HG03175 (cell line): ENCODE data around the gene TRPC3.
"Not testable (repeated sequence)": the region's sequence is repeated elsewhere in the genome, so short reads cannot be mapped to it uniquely, and the experiment has no call there.

Experiments used
- ATAC-seq: cut with Tn5 transposase; IDR thresholded peaks from one replicate; pipeline ENCODE4 v1.9.1; 2021; ENCODE audit warnings: mild to moderate bottlenecking, moderate library complexity; ENCODE audit not compliant: unreplicated experiment

Gene TRPC3

GRCh38 chr4:121950212-121950679 lies 1.6 kb downstream of the TRPC3 start:
- ATAC-seq = peak; percentile 85

- no peak for ATAC-seq
Measured at GRCh38 chr4:121946644-121947043, 5.2 kb downstream of the TRPC3 start.

- ATAC-seq = peak; percentile 80
Measured at GRCh38 chr4:121943941-121944340, 7.9 kb downstream of the TRPC3 start.

GRCh38 chr4:121939690-121940089 lies 12.2 kb downstream of the TRPC3 start:
- no peak for ATAC-seq

GRCh38 chr4:121938282-121939092 lies 13.4 kb downstream of the TRPC3 start:
- no peak for ATAC-seq

- ATAC-seq = no peak
Measured at GRCh38 chr4:121936101-121936500, 15.8 kb downstream of the TRPC3 start.

- no peak for ATAC-seq
Measured at GRCh38 chr4:121934635-121935034, 17.2 kb downstream of the TRPC3 start.

- no peak for ATAC-seq
Measured at GRCh38 chr4:121932212-121932974, 19.5 kb downstream of the TRPC3 start.

- ATAC-seq = no peak
Measured at GRCh38 chr4:121930304-121930703, 21.6 kb downstream of the TRPC3 start.

GRCh38 chr4:121927948-121928347 lies 23.9 kb downstream of the TRPC3 start:
- no peak for ATAC-seq

- ATAC-seq = not testable (repeated sequence)
Measured at GRCh38 chr4:121926490-121926889, 25.4 kb downstream of the TRPC3 start.

GRCh38 chr4:121923306-121923705 lies 28.6 kb downstream of the TRPC3 start:
- ATAC-seq = no peak

GRCh38 chr4:121913667-121914066 lies 38.2 kb downstream of the TRPC3 start:
- no peak for ATAC-seq

GRCh38 chr4:121908346-121908745 lies 43.5 kb downstream of the TRPC3 start:
- ATAC-seq = no peak

GRCh38 chr4:121900132-121900983 lies 51.5 kb downstream of the TRPC3 start:
- ATAC-seq = peak; percentile 90

GRCh38 chr4:121898150-121898549 lies 53.7 kb downstream of the TRPC3 start:
- ATAC-seq = no peak

GRCh38 chr4:121888134-121888533 lies 63.7 kb downstream of the TRPC3 start:
- no peak for ATAC-seq

- ATAC-seq = no peak
Measured at GRCh38 chr4:121885115-121885514, 66.7 kb downstream of the TRPC3 start.

- no peak for ATAC-seq
Measured at GRCh38 chr4:121881158-121881557, 70.7 kb downstream of the TRPC3 start.

GRCh38 chr4:121879135-121879534 lies 72.7 kb downstream of the TRPC3 start:
- ATAC-seq = no peak
